Upper lobe of left lung (tissue), 4 donors: ENCODE measurements around the gene PALLD.

Experiments
- CTCF ChIP-seq, 6 experiments: fragments of 450-650 bp in 4 of 6; fragments of 200-600 bp in 2 of 6; sonication (generic) in 2 of 6; IDR thresholded peaks; one replicate each; pipeline ENCODE4 v1.5.1; 2016 to 2019; ENCODE audit warnings: antibody characterized with exemption in 6 of 6
- POLR2A ChIP-seq, 4 donors: fragments of 450-650 bp; IDR thresholded peaks; one replicate each; pipeline ENCODE4 v1.5.1; 2016 to 2017; ENCODE audit warnings: antibody characterized with exemption in 4 of 4, mild to moderate bottlenecking in 2 of 4
- POLR2AphosphoS5 ChIP-seq, 2 donors: sonication (generic); formaldehyde crosslinking; IDR thresholded peaks; one replicate each; pipeline ENCODE4 v1.5.1; 2017; ENCODE audit warnings: antibody characterized with exemption in 2 of 2

GRCh38 chr4:168960716-168961115 lies 463.9 kb downstream of the PALLD start:
- TF ChIP-seq POLR2A (IDR thresholded peaks at IDR 0.05) (no peak), CTCF (IDR thresholded peaks at IDR 0.05) (no peak), POLR2AphosphoS5 (IDR thresholded peaks at IDR 0.05) (no peak)
